HCT116 (cell line): ENCODE results near the gene STT3B. TPM values are rescaled to one million over a fixed set of nuclear protein-coding genes. Genes with fewer than 3 reads are reported as not detected.

Experiments
- ATAC-seq: fragments of 200-7000 bp; cut with Tn5 transposase; 2 replicates; pipeline ENCODE4 v1.9.1; 2020; ENCODE audit warnings: mild to moderate bottlenecking, moderate library complexity
- BruUV-seq: library from RNA; stranded (reverse); fragments of 400-500 nt; replicated peaks from 2 replicates; lab custom pipeline; 2021; lab: Mats Ljungman, UMichigan
- CTCF ChIA-PET: fragments of 300-600 bp; sonication (Branson Sonifier 250); formaldehyde crosslinking; loops from one replicate; lab custom pipeline; 2021; ENCODE audit warnings: antibody characterized with exemption; lab: Charles Lee
- POLR2A ChIA-PET: fragments of 300-600, 350-600 bp; sonication (Branson Sonifier 250); formaldehyde crosslinking; loops from one replicate; lab custom pipeline; 2021; ENCODE audit warnings: antibody characterized with exemption; lab: Charles Lee
- RAD21 ChIA-PET, 2 experiments: fragments of 300-600 bp; sonication (Branson Sonifier 250); formaldehyde crosslinking; loops; one replicate each; lab custom pipeline; 2023; ENCODE audit warnings: low total read pairs in 2 of 2; ENCODE audit not compliant: uncharacterized antibody in 2 of 2, unreplicated experiment in 2 of 2, low non-redundant PET in 1 of 2; lab: Charles Lee
- DNase-seq: peaks from one replicate; pipeline ENCODE4 v3.0.0-alpha.2; 2010; ENCODE audit warnings: low read depth, low spot score
- H2AFZ ChIP-seq: fragments of 200-600 bp; shearing (Covaris generic), sonication (generic); 2 replicates; pipeline ENCODE4 v1.6.1; 2017; ENCODE audit warnings: low read depth, mixed run types, mixed read lengths, antibody characterized with exemption, low read length; ENCODE audit not compliant: poor library complexity, severe bottlenecking
- H3K27ac ChIP-seq: 2 replicates; pipeline ENCODE4 v1.5.1; 2012; ENCODE audit warnings: low read depth, low read length
- H3K27me3 ChIP-seq: fragments of 200-600 bp; sonication (generic); 2 replicates; pipeline ENCODE4 v1.6.1; 2016; ENCODE audit warnings: mixed run types, low read length, mixed read lengths; ENCODE audit not compliant: insufficient read depth
- H3K36me3 ChIP-seq, 2 experiments: fragments of 200-500 bp in 1 of 2; fragments of 200-600 bp in 1 of 2; sonication (Bioruptor generic) in 1 of 2; sonication (generic) in 1 of 2; 2 replicates each; pipeline versions ENCODE4 v1.5.1 to v1.6.1; 2014 to 2016; ENCODE audit warnings: low read length in 2 of 2, inconsistent platforms in 1 of 2, mixed read lengths in 1 of 2, mixed run types in 1 of 2; ENCODE audit not compliant: insufficient read depth in 2 of 2, control insufficient read depth in 1 of 2
- H3K4me1 ChIP-seq, 2 experiments: fragments of 200-600 bp in 1 of 2; sonication (generic) in 1 of 2; 2 replicates each; pipeline versions ENCODE4 v1.5.1 to v1.6.1; 2012 to 2017; ENCODE audit warnings: low read length in 2 of 2, inconsistent platforms in 1 of 2, mild to moderate bottlenecking in 1 of 2, mixed read lengths in 1 of 2, mixed run types in 1 of 2, moderate library complexity in 1 of 2; ENCODE audit not compliant: insufficient read depth in 2 of 2, control insufficient read depth in 1 of 2
- H3K4me2 ChIP-seq: fragments of 200-600 bp; sonication (generic); 2 replicates; pipeline ENCODE4 v1.6.1; 2017; ENCODE audit warnings: mixed run types, low read length, mixed read lengths
- H3K4me3 ChIP-seq, 2 experiments: fragments of 200-600 bp in 1 of 2; sonication (generic) in 1 of 2; replicated peaks in 1 of 2; 2 replicates each; pipeline ENCODE4 v1.5.1; 2011 to 2016; ENCODE audit warnings: low read length in 2 of 2, control low read depth in 1 of 2, low read depth in 1 of 2, mild to moderate bottlenecking in 1 of 2, mixed read lengths in 1 of 2, mixed run types in 1 of 2
- H3K79me2 ChIP-seq: fragments of 200-600 bp; sonication (generic); 2 replicates; pipeline ENCODE4 v1.6.1; 2017; ENCODE audit warnings: mild to moderate bottlenecking, mixed run types, low read length, moderate library complexity, mixed read lengths; ENCODE audit not compliant: insufficient read depth
- H3K9ac ChIP-seq: fragments of 200-600 bp; sonication (generic); 2 replicates; pipeline ENCODE4 v1.6.1; 2016; ENCODE audit warnings: low read length, mixed read lengths
- H3K9me2 ChIP-seq: fragments of 200-600 bp; sonication (generic), shearing (Covaris generic); 2 replicates; pipeline ENCODE4 v1.6.1; 2017; ENCODE audit warnings: mixed run types, mild to moderate bottlenecking, moderate library complexity; ENCODE audit not compliant: insufficient read depth
- H3K9me3 ChIP-seq, 2 experiments: fragments of 200-500 bp in 1 of 2; fragments of 200-600 bp in 1 of 2; sonication (Bioruptor generic) in 1 of 2; sonication (generic) in 1 of 2; 2 replicates each; pipeline ENCODE4 v1.6.1; 2014 to 2017; ENCODE audit warnings: low read length in 2 of 2, mixed read lengths in 2 of 2, inconsistent platforms in 1 of 2, low read depth in 1 of 2, mild to moderate bottlenecking in 1 of 2, mixed run types in 1 of 2, moderate library complexity in 1 of 2; ENCODE audit not compliant: control insufficient read depth in 1 of 2, insufficient read depth in 1 of 2
- H4K20me1 ChIP-seq: fragments of 200-600 bp; sonication (generic), shearing (Covaris generic); 2 replicates; pipeline ENCODE4 v1.6.1; 2017; ENCODE audit warnings: mixed run types, mild to moderate bottlenecking, moderate library complexity; ENCODE audit not compliant: insufficient read depth
- CEBPB ChIP-seq: IDR thresholded peaks from 2 replicates; pipeline ENCODE4 v1.6.1; 2012; ENCODE audit warnings: low read depth
- EGR1 ChIP-seq: IDR thresholded peaks from 2 replicates; pipeline ENCODE4 v1.6.1; 2012; ENCODE audit warnings: low read depth
- ELF1 ChIP-seq: IDR thresholded peaks from 2 replicates; pipeline ENCODE4 v1.6.1; 2012; ENCODE audit warnings: low read depth, borderline replicate concordance
- EZH2 ChIP-seq: fragments of 200-600 bp; sonication (generic); IDR thresholded peaks from 2 replicates; pipeline ENCODE4 v1.6.1; 2017; ENCODE audit warnings: antibody characterized with exemption, mixed run types
- POLR2A ChIP-seq: IDR thresholded peaks from 2 replicates; pipeline ENCODE4 v1.7.0; 2011; ENCODE audit warnings: borderline replicate concordance; ENCODE audit not compliant: insufficient read depth, insufficient read length; ENCODE audit errors: extremely low read depth
- SIN3A ChIP-seq: IDR thresholded peaks from 2 replicates; pipeline ENCODE4 v1.6.1; 2012; ENCODE audit warnings: low read depth
- SRF ChIP-seq: IDR thresholded peaks from 2 replicates; pipeline ENCODE4 v1.6.1; 2012; ENCODE audit warnings: low read depth
- TCF7L2 ChIP-seq: IDR thresholded peaks from 2 replicates; pipeline ENCODE4 v1.7.0; 2011; ENCODE audit warnings: borderline replicate concordance, inconsistent platforms; ENCODE audit not compliant: insufficient read depth, insufficient read length; ENCODE audit errors: extremely low read depth
- YY1 ChIP-seq: IDR thresholded peaks from 2 replicates; pipeline ENCODE4 v1.6.1; 2011; ENCODE audit warnings: low read length, low read depth, moderate library complexity, mild to moderate bottlenecking; ENCODE audit not compliant: insufficient replicate concordance; ENCODE audit errors: extremely low read depth
- ZFX ChIP-seq: fragments of 450-650 bp; IDR thresholded peaks from 2 replicates; pipeline ENCODE4 v1.6.1; 2017
- ZNF274 ChIP-seq: fragments of 200-500 bp; sonication (Bioruptor generic); IDR thresholded peaks from 2 replicates; pipeline ENCODE4 v1.6.1; 2014; ENCODE audit warnings: mild to moderate bottlenecking, low read depth, low read length, inconsistent platforms
- intact Hi-C: fragments of 100-400 bp; cut with micrococcal nuclease; formaldehyde crosslinking; loops from 2 replicates; pipeline ENCODE4 v1.10.0; 2022
- total RNA-seq: library from RNA; stranded (reverse); gene quantifications from one replicate; pipeline ENCODE4 v1.2.1, GENCODE V29; 2021; ENCODE audit not compliant: unreplicated experiment
- TF ChIP-seq, protein P1 (sequence below): IDR thresholded peaks from 2 replicates; pipeline ENCODE4 v1.6.1; 2012
- TF ChIP-seq, protein P2 (sequence below), 3 experiments: fragments of 200-600 bp in 1 of 3; sonication (generic) in 1 of 3; IDR thresholded peaks in 2 of 3; conservative IDR thresholded peaks in 1 of 3; 2 replicates each; pipeline ENCODE4 v1.5.1; 2012 to 2017; ENCODE audit warnings: low read depth in 2 of 3, low read length in 2 of 3, antibody characterized with exemption in 1 of 3, borderline replicate concordance in 1 of 3, control low read depth in 1 of 3, mild to moderate bottlenecking in 1 of 3, mixed read lengths in 1 of 3, mixed run types in 1 of 3, moderate library complexity in 1 of 3; ENCODE audit not compliant: insufficient read depth in 1 of 3

The STT3B gene
- total RNA-seq, 1 experiment from 2014 or later: 131 TPM

GRCh38 chr3:31534065-31534425 lies 1.3 kb downstream of the STT3B start (continued):
- TF ChIP-seq, protein P1, sequence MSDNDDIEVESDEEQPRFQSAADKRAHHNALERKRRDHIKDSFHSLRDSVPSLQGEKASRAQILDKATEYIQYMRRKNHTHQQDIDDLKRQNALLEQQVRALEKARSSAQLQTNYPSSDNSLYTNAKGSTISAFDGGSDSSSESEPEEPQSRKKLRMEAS: no peak
- TF ChIP-seq YY1: no peak

DNA sequence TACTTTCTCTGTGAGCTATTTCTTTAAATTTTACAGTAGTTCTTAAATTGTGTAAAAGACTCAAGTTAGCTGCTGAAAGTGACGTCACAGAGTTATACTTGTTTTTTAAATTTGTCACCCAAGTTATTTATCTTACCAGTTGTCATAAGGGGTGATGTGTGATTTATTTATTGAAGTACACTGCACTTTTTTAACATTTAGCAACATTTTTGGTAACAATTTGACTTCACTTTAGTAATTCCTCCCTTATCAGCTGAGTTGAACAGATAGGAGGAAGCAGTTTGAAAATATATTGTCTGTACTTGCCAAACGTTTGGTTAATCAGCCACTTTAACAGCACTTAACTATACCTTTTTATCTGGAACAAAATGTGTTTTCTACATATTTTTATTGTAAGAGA lies 3.8 kb downstream of the STT3B start:
- ChIA-PET POLR2A (interaction anchor here (1.2 kb wide), 1 partner anchor 10 kb away, joined by 3 read pairs; no protein-coding TSS in a partner anchor), CTCF (interaction anchor here (0.9 to 2.6 kb wide), 2 partner anchors 11 to 14 kb away, joined by 3 to 7 read pairs; no protein-coding TSS in a partner anchor)
- Histone ChIP-seq H3K9me3 (no peaks in the 10 kb centered on the region), H4K20me1 (peaks cover 30% of the 10 kb centered on the region; the same call in 1 of the 2 replicates), H3K4me3 (no peak overlapping the region), H3K36me3 (no peaks in the 10 kb centered on the region), H3K9me2 (no peaks in the 10 kb centered on the region), H3K9ac (no peak overlapping the region), H3K4me2 (no peak overlapping the region), H3K79me2 (peaks cover 88% of the 10 kb centered on the region)
- no peak for DNase-seq
- no TSS peak for BruUV-seq
- TF ChIP-seq CEBPB (no peak), TCF7L2 (no peak), ELF1 (no peak), SIN3A (no peak), SRF (no peak), POLR2A (no peak), ZFX (no peak), ZNF274 (no peak), EGR1 (no peak), EZH2 (no peak)
- TF ChIP-seq, protein P2, sequence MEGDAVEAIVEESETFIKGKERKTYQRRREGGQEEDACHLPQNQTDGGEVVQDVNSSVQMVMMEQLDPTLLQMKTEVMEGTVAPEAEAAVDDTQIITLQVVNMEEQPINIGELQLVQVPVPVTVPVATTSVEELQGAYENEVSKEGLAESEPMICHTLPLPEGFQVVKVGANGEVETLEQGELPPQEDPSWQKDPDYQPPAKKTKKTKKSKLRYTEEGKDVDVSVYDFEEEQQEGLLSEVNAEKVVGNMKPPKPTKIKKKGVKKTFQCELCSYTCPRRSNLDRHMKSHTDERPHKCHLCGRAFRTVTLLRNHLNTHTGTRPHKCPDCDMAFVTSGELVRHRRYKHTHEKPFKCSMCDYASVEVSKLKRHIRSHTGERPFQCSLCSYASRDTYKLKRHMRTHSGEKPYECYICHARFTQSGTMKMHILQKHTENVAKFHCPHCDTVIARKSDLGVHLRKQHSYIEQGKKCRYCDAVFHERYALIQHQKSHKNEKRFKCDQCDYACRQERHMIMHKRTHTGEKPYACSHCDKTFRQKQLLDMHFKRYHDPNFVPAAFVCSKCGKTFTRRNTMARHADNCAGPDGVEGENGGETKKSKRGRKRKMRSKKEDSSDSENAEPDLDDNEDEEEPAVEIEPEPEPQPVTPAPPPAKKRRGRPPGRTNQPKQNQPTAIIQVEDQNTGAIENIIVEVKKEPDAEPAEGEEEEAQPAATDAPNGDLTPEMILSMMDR (IDR thresholded peaks at IDR 0.05 in 2 of 3, conservative IDR thresholded peaks at IDR 0.05 in 1 of 3; ENCODE audit: borderline replicate concordance in 1 of 3, insufficient read depth in 1 of 3, low read depth in 2 of 3, low read length in 2 of 3): no peak
- TF ChIP-seq, all 23 proteins: peak for 0
- intact Hi-C loops: no loop called here
- Histone ChIP-seq H3K4me1 (peaks cover 9 to 19% of the 10 kb centered on the region in 2 experiments), H3K27ac (no peak overlapping the region), H3K27me3 (no peaks in the 10 kb centered on the region), H2AFZ (no peak overlapping the region)
- RAD21 ChIA-PET: interaction anchor here in 1 of 2 experiments (0.5 kb wide), 1 partner anchor 761 kb away, joined by 3 read pairs; no protein-coding TSS in a partner anchor
- no peak for ATAC-seq
